22Rv1 (cell line): ENCODE results near the gene ZNF526.
A peak's percentile ranks its signal among the peaks of the same experiment; 100 is the strongest.

Experiments used
- H3K27ac ChIP-seq: fragments of 450-650 bp; 2 replicates; pipeline ENCODE4 v1.5.1; 2017
- CTCF ChIP-seq: fragments of 450-650 bp; IDR thresholded peaks from 2 replicates; pipeline ENCODE4 v1.5.1; 2017; ENCODE audit warnings: mild to moderate bottlenecking
- ZFX ChIP-seq: fragments of 450-650 bp; IDR thresholded peaks from 2 replicates; pipeline ENCODE4 v1.6.1; 2017; ENCODE audit warnings: antibody characterized with exemption, borderline replicate concordance

ZNF526 gene

GRCh38 chr19:42242512-42243409, 22.6 kb downstream of the ZNF526 start, which contains the start of gene GSK3A:
GSK3A (minus strand) TSS chr19:42242602; CDS start chr19:42242465, 137 bp downstream.
- H3K27ac ChIP-seq = peak within 1 kb of the TSS; percentile 95
- 0 out of 2 replicates have a peak, but pooled peaks have one; percentile 86 for TF ChIP-seq ZFX
- TF ChIP-seq CTCF = no peak

- TF ChIP-seq ZFX (no peak), CTCF (peak; percentile 90)
- H3K27ac ChIP-seq = peak overlapping the region; percentile 95
Observed at GRCh38 chr19:42244347-42245220, 24.5 kb downstream of the ZNF526 start.

DNA sequence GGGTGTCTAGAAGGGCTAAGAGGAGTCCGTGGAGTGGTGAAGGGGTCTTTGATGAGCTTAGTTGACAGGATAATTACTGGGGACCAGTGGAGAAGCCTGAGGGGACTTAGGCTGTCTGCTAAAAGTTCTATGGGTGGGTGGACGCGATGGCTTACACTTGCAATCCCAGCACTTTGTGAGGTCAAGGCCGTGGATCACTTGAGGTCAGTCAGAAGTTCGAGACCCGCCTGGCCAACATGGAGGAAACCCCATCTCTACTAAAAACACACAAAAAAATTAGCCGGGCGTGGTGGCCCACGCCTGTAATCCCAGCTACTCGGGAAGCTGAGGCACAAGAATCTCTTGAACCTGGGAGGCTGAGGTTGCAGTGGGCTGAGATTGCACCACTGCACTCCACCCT, 25.1 kb downstream of the ZNF526 start:
- TF ChIP-seq CTCF (no peak), ZFX (no peak)
- peak overlapping the region; percentile 95 for H3K27ac ChIP-seq

GRCh38 chr19:42246143-42246921, 26.2 kb downstream of the ZNF526 start:
- TF ChIP-seq ZFX (no peak), CTCF (peak; percentile 45)
- H3K27ac ChIP-seq = peak overlapping the region; percentile 95

GRCh38 chr19:42246922-42247639, 27.0 kb downstream of the ZNF526 start:
- H3K27ac ChIP-seq = peak overlapping the region; percentile 95
- TF ChIP-seq CTCF (no peak), ZFX (no peak)

DNA sequence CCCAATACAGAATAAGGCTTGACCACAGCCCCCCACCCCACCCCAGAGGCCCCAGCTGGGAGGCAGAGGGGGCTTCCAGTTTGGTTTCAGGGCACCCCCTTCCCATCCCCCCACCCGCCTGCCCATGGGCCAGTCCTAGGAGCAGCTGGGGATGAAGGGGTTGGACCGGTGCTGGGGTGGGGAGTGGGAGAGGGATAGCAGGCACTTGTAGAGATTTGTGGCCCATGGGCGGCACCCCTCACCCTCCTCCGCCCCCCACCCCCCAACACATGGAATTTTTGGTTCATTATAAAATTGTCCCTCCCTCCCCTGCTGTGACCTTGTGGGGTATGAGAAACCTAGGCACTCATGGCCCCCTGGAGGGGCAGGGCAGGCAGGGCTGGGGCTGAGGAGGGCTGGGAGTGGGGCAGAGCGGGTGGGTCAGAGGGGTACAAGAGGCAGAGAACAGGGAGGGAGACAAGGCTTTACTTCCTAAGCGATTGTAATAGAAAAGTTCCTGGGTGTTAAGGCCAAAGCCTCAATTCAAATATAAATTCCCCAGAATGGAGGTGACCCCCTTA, 27.6 kb downstream of the ZNF526 start:
- peak overlapping the region; percentile 95 for H3K27ac ChIP-seq
- TF ChIP-seq CTCF = no peak
- TF ChIP-seq ZFX = no peak
